ENCODE data around the gene BMP3.

DNA sequence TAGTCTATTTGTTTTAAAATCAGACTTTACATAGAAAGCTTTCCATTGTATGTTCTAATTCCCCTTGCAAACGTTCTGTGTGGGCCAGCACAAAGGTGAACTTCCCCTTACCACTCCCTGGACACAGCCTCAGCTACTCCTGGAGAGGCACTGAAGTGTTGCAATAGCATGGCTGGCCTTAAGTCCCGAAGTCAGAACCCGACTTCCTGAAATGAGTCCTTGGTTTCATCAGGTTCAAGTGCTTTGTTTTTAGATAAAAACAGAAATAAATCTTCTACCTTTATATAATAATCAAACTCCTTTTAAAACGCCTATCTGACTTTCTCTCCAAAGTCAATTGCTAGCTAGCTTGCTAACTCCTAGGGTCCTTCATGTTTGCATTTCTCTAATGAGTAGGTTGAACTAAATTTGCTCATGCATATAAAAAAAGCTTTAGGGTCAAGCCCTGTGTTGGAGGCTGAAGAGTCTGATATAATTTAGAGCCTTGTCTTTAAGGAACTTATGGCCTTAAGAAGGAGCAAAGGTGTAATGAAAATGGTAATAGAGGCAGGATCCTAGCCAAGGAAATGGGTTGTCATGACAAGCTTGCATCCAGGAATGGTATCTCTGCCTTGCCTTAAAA is 9.0 kb downstream of the BMP3 start:
- TF ChIP-seq, protein P1, sequence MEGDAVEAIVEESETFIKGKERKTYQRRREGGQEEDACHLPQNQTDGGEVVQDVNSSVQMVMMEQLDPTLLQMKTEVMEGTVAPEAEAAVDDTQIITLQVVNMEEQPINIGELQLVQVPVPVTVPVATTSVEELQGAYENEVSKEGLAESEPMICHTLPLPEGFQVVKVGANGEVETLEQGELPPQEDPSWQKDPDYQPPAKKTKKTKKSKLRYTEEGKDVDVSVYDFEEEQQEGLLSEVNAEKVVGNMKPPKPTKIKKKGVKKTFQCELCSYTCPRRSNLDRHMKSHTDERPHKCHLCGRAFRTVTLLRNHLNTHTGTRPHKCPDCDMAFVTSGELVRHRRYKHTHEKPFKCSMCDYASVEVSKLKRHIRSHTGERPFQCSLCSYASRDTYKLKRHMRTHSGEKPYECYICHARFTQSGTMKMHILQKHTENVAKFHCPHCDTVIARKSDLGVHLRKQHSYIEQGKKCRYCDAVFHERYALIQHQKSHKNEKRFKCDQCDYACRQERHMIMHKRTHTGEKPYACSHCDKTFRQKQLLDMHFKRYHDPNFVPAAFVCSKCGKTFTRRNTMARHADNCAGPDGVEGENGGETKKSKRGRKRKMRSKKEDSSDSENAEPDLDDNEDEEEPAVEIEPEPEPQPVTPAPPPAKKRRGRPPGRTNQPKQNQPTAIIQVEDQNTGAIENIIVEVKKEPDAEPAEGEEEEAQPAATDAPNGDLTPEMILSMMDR (IDR thresholded peaks at IDR 0.05): no peak
- TF ChIP-seq POLR2A (IDR thresholded peaks at IDR 0.05): no peak

All from esophagus squamous epithelium (tissue), 4 donors.